GM19455 (cell line): Measurements from ENCODE around the gene ITGA11.
A peak's percentile ranks its signal among the peaks of the same experiment; 100 is the strongest.

Experiments used
- ATAC-seq: cut with Tn5 transposase; IDR thresholded peaks from one replicate; pipeline ENCODE4 v1.9.1; 2021; ENCODE audit not compliant: unreplicated experiment

Gene ITGA11

GRCh38 chr15:68298882-68299381 is 133.0 kb downstream of the ITGA11 start:
- ATAC-seq, result peak; percentile 83

- ATAC-seq, result no peak
These were observed 133.6 kb downstream of the ITGA11 start for GRCh38 chr15:68298336-68298735.

GRCh38 chr15:68295014-68295805 is 136.8 kb downstream of the ITGA11 start:
- ATAC-seq, result no peak

- ATAC-seq, result no peak
These were observed 139.0 kb downstream of the ITGA11 start for GRCh38 chr15:68292967-68293366.

- no peak for ATAC-seq
These were observed 139.7 kb downstream of the ITGA11 start for GRCh38 chr15:68292157-68292781.

GRCh38 chr15:68290715-68291114 is 141.2 kb downstream of the ITGA11 start:
- ATAC-seq, result no peak

GRCh38 chr15:68289621-68290352 is 142.2 kb downstream of the ITGA11 start:
- no peak for ATAC-seq

GRCh38 chr15:68289057-68289456 is 142.9 kb downstream of the ITGA11 start:
- ATAC-seq, result no peak

- no peak for ATAC-seq
These were observed 145.7 kb downstream of the ITGA11 start for GRCh38 chr15:68286256-68286655.

- ATAC-seq, result no peak
These were observed 146.5 kb downstream of the ITGA11 start for GRCh38 chr15:68285259-68285980.

- ATAC-seq, result no peak
These were observed 147.2 kb downstream of the ITGA11 start for GRCh38 chr15:68284616-68285258.

GRCh38 chr15:68283401-68283800 is 148.6 kb downstream of the ITGA11 start:
- no peak for ATAC-seq

- no peak for ATAC-seq
These were observed 151.0 kb downstream of the ITGA11 start for GRCh38 chr15:68281008-68281407.

- ATAC-seq, result no peak
These were observed 151.9 kb downstream of the ITGA11 start for GRCh38 chr15:68279779-68280753.

GRCh38 chr15:68278595-68279405 is 153.2 kb downstream of the ITGA11 start:
- ATAC-seq, result peak; percentile 14

- ATAC-seq, result no peak
These were observed 153.7 kb downstream of the ITGA11 start for GRCh38 chr15:68278345-68278594.

GRCh38 chr15:68277603-68278344 is 154.2 kb downstream of the ITGA11 start, which contains the start of gene FEM1B:
Gene FEM1B (plus strand): TSS chr15:68277745. CDS start chr15:68278418, 673 bp downstream.
- peak; percentile 78 for ATAC-seq

- ATAC-seq, result peak; percentile 1
These were observed 154.8 kb downstream of the ITGA11 start for GRCh38 chr15:68277131-68277602.
